GM10847 (cell line): ENCODE results near the gene DCAF5.

Experiments used
- POLR2A ChIP-seq: IDR thresholded peaks from 2 replicates; pipeline ENCODE4 v1.6.1; 2011; ENCODE audit not compliant: insufficient read length; ENCODE audit errors: extremely low read depth

DCAF5 gene

DNA sequence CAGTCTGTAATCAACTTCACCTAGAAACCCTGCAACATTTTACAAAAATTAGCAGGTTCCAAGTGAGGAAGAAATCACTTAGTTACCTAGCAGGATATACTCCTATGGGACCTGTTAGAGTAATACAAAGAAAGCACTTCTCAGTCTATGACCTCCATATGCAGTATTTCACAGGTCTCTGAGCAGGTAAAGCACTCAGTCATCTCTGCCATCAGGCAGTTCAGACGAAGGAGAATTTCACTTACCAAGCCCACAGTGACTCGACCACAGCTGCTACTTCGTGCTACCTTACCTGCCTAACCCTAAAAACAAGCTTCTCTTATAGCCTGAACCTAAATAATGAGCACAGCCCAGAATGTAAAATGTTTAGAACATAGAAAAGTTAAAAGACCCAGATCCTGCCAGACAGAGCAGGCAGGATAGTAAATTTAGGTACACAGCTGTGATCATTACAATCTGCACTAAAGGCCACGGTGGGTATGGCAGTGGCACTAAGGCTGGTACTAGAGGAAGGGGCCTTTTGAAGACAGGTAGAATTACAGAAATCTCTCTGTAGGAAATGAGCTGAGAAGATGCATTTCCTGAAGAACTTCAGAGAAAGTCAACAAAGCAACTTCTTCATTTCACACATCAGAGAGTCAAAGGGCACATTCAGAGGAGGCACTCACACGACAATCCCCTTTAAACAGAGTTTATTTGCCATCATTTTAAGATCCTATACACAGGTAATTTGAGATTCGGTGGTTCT is 35.7 kb downstream of the DCAF5 start:
- TF ChIP-seq POLR2A = no peak

DNA sequence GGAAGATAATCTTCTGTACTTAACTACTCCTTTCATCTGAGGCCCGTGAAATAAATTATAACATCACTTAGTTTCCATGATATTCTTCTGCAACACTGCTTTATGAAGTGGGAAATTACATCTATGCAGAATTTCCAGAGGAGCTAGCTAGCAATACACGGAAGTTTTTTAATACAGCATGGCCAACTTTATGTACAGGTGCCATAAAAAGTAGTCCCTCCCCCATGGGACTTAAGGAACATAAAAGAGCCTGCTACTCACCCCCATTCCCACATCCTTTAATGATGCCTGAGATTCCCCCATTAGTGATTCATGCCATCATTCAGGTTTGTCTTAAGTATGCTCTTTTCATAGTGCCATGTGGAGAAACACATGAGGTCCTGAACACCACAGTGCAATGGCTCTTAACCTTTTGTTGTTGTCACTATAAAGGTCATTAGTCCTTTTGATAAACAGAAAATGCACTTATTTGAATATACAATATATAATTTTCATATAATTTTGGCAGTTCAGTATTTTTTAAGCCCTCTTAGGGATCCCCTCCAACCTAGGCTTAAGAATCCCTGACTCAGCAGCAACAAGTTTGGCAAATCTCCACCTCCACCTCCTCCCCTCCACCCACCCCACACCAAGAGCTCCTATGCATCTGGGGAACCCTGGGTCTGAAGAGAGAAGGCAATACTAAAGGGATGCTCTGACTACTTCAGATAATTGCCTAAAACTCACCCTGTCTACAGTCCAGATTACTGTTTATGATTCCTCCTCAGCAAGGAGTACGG is 37.3 kb downstream of the DCAF5 start:
- TF ChIP-seq POLR2A = no peak

DNA sequence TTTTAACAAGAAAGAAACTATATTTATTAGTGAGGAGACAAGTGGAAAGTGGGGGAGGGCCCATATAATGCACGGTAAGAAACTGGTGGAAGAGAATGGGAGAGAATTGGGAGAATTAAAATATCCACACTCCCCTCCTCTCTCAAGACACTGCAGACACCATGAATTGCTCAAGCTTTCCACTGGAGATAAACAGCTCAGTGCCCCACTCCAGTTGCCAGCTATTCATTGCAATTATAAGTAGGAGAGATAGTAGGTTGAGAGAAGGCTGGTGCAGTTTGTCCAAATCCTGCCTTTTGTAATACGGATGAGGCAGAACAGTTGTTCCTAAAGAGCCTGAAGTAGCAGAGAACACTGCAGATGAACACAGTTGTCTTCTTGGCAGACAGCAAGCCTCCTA is 38.2 kb downstream of the DCAF5 start:
- no peak for TF ChIP-seq POLR2A

DNA sequence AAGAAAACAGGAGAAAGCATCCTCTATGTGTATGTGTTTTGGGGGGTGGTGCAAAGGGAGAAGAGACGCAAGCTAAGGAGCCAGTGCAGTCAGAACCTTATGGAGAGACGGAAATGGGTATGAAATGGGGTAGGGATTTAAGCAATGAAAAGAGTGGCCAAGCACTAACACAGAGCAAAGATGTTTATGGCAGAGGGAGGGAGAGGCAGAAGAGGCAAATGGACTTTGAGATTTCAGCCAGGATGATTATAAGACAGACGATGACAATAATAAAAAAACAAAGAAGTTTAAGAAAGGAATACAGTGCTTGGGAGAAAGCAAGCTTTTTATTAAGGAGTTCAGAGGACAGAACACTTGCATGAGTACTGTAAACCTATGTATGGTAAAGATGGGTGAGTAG is 44.6 kb downstream of the DCAF5 start:
- no peak for TF ChIP-seq POLR2A

DNA sequence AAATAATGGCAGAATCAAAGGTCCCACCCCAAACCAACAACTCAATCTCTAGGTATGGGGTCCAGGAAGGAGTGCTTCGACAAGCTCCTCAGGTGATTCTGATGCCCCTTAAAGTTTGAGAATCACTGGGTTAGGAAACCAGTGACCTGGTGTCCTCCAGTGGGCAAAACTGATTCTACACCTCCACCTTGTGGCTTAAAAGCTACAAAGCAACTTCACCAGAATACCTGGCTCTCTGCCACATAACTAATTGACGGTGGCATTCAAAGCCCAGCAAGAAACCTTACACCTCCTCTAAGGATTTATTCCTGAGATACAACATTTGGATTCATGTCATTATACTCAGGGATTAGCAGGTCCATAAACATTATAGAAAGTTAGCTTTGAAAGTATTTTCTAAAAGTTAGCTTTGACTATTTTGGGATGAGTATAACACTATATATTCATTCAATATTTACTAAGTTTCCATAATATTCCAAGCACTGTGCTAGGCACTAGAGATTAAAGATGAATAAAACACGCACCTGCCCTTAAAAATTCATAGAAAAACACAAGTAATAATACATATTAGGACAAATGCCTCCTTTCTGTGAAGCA is 45.4 kb downstream of the DCAF5 start:
- TF ChIP-seq POLR2A = no peak

DNA sequence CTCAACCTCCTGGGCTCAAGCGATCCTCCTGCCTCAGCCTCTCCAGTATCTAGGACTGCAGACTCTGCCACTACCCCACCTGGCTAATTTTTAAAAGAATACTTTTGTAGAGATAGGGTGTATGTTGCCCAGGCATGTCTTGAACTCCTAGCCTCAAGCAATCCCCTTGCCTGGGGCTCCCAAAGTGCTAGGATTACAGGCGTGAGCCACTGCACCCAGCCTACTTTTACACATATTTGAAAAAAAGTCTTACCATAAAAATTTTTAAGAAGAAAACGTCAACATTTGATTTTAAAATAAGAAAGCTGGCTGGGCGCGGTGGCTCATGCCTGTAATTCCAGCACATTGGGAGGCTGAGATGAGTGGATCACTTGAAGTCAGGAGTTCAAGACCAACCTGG is 46.5 kb downstream of the DCAF5 start:
- no peak for TF ChIP-seq POLR2A

DNA sequence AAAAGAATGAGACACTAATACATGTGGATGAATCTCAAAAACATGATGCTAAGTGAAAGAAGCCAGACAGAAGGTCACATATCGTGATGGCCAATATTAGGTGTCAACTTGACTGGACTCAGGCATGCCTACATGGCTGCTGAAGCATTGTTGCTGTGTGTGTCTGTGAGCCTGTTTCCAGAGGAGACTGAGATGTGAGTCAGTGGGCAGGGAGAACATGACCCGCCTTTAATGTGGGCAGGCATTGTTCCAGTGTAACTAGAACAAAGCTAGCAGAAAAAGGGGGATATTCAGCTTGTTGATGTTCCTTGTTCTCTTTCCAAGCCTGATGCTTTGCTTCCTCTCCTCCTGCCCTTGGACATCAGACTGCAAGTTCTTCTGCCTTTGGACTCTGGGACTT is 47.6 kb downstream of the DCAF5 start:
- TF ChIP-seq POLR2A = no peak

DNA sequence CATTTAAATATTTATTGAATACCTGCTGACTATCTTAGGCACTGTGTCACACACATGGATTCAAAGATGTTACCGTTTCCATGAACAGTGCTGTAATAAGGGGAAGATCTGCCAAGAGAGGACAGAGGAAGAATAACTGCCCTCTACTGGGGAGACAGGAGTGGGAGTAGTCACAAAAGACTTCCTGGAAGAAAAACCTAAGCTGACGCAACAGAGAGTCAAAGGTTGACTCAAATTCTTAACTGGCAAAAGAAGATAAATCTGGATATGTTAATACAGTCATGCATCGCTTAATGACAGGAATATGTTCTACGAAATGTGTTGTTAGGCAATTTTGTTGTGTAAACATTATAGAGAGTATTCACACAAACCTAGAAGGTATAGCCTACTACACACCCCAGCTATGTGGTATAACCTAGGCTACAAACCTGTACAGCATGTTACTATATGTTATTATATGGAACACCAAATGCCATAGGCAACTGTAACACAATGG is 51.5 kb downstream of the DCAF5 start:
- TF ChIP-seq POLR2A = no peak

DNA sequence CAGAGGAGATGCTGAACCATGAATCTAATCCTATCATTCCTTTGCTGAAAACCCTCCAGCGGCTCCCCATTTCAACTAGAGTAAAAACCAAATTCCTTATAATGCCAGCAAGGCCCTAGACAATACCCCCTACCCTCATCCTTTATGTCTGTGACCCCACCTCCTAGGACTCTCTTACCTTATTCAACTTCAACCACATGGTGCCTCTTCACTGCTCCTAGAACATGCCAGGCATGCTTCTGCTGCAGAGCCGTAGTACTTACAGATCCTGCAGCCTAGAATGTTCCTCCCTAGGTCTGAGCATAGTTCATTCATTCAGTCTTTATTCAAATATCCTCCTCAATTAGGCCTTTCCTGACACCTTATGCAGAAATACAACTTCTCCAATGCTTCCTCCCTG is 54.9 kb downstream of the DCAF5 start:
- no peak for TF ChIP-seq POLR2A

DNA sequence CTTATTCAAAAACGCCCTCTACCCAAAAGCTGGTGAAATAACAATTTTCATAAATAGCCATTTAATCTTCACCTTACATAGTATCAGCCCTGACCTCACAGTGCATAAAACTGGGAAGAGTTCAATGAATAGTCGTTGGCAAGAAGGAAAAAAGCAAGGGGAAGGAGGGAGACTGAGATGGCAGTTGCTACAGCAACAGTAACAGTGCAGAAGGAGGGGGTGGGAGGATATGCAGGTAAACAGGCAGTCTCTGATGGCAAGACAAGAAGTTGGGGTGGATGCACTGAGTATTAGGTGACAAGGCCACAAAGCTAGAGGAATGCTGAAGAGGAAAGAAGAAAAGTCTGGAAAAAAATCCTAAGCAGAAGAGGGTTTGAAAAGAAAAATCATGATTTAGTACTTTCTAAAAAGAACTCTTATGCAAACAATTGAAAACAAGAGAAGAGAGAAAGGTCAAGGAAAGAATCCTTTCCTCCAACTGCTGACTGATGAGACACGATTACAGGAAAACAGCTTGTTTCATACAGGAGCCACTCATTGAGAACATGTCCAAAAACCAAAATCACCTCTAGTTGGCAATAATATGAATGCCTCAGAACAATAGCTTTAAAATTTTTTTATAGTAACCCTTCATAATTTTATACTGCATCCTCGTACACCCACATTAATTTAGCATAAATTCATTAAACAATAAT is 56.0 kb downstream of the DCAF5 start:
- no peak for TF ChIP-seq POLR2A

DNA sequence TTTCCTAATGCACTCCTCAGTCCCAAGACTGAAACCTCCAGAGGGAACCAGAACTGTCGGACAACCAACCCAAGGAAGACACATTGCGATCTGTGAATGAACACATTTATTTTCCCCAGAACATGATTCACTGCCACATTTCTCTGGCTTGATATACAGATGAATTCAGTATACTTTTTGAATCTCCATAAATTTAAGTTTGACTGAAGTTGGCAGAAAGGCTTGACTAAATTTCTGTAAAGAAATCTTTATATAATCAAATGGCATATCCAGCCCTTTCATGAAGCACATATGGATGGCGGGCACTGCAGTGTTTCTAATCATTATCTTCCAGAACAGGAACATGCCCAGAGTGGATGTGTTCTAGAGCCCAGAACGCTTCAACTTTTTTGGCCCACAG is 56.7 kb downstream of the DCAF5 start:
- TF ChIP-seq POLR2A = no peak

DNA sequence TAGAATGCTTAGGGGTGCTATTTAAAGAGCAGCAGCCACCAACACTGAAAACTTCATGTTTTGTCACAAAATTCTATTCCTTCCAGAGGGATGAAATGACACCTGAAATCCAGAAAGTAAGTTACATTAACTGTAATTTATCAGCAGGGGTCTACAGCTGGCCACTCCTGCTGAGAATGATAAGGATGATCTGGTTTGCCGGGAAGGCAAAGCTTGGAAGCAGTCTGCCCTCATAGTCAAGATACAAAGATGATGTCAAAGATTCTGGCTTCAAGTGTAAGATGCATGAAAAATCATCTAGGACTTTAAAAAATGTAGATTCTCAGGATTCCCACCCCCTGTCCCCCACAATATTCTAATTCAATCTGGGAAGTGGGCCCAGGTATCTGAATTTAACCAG is 58.4 kb downstream of the DCAF5 start:
- no peak for TF ChIP-seq POLR2A

DNA sequence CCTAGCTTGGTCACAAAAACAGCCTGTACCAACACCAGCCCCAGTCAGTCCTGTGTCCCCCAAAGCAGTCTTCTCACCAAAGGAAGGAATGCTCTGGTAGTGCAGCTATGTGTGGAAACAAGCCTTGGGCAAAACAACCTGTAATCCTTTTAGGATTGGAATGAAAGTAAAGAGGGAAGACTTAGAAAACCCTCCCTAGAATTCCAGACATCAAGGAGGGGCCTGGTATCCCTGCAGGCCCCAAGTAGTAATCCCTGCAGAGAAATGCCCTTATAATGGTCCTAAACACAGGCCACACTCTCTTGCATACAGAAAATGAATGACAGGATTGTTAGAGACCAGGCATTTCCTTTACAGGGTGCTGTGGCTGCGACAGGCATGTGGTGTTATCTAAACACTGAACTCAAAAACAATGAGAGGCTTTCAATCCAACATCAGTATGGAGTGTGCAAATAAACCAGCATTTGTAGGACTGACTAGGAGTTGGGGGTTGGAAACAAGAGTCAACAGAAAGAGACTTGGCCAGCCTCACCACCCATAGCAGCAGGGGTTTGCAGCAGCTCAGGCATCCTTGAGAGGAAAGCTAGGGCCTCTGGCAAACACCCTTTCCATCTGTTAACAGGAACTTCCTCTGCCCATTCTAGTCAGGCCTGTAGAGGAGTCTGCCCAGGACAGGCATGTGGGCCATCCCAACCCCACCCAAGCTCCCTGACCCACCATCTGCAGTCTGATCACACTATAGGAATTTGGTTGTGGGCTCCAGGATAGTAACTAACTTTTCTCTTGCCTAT is 59.1 kb downstream of the DCAF5 start:
- TF ChIP-seq POLR2A = no peak

DNA sequence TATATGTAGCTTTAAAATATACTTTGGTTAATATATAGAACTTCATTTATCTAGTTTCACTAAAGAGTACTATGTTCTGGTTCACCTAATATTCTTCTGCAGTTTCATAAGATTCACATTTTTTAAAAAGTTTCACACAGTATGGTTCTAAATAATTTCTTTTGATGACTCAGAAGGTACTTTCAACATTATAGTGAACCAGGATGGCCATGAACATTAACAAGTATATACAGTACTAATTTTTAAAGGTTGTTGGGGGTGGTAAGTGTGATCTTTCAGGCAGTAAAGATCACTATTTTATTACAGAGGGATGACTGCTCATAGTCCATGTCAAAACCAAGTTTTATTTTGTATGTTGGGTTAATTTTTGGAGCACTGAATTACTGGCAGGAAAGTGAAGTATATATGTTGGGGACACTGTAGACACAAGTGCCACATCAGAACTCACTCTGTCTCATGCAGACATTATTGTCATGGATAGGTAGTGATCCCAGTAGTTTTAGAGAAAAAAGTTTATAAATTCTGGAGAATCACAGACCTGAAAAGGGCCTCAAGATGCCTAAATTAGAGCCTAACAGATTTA is 60.0 kb downstream of the DCAF5 start:
- no peak for TF ChIP-seq POLR2A
